Left ventricle myocardium superior (tissue), 1 donor: Measurements from ENCODE around the gene GPR150. TPM values are rescaled to one million over a fixed set of nuclear protein-coding genes. Genes with fewer than 3 reads are reported as not detected.

Source experiments
- ATAC-seq: fragments of 200-7000 bp; cut with Tn5 transposase; one replicate; pipeline ENCODE4 v1.9.1; 2020; ENCODE audit warnings: mild to moderate bottlenecking, moderate library complexity
- DNase-seq: peaks from one replicate; pipeline ENCODE4 v3.0.0-alpha.2; 2020
- intact Hi-C: fragments of 100-400 bp; cut with micrococcal nuclease; formaldehyde crosslinking; loops from one replicate; pipeline ENCODE4 v1.11.0; 2022
- long read RNA-seq: library from polyadenylated mRNA; unstranded; transcript quantifications from one replicate; pipeline ENCODE4 v2.0.0, GENCODE V29; 2021
- total RNA-seq: library from RNA; stranded (reverse); fragmentation: NEBNext Ultra II Directional; extraction: Animal tissue kit (Norgen Biotek cat#: 25700); gene quantifications from one replicate; pipeline ENCODE4 v1.2.1, GENCODE V29; 2021
- donor health status: DM: no; HTN: yes; CAD: no; lungs with severe emphysema.

Gene GPR150
- total RNA-seq, result not detected
- long read RNA-seq, result 0 reads

- peak; percentile 73 for ATAC-seq
- intact Hi-C loops, result no loop called here
- peak; percentile 74 for DNase-seq
Measured at GRCh38 chr5:95620030-95620869, at the start of gene GPR150. GPR150 (plus strand) TSS chr5:95620087; CDS start chr5:95620276, 189 bp downstream.

GRCh38 chr5:95572016-95572415 lies 47.9 kb upstream of the GPR150 start:
- DNase-seq (no peak), ATAC-seq (no peak)
- intact Hi-C loops, result no loop called here

- no peak for ATAC-seq
- intact Hi-C loops, result no loop called here
- DNase-seq, result no peak
Measured at GRCh38 chr5:95581576-95581975, 38.3 kb upstream of the GPR150 start.

- ATAC-seq, result no peak
- no peak for DNase-seq
- intact Hi-C loops, result no loop called here
Measured at GRCh38 chr5:95583992-95584391, 35.9 kb upstream of the GPR150 start.

- no peak for DNase-seq
- ATAC-seq, result no peak
- intact Hi-C loops, result no loop called here
Measured at GRCh38 chr5:95590880-95591279, 29.0 kb upstream of the GPR150 start.

- no peak for ATAC-seq
- no peak for DNase-seq
Measured at GRCh38 chr5:95591490-95591901, 28.4 kb upstream of the GPR150 start.

GRCh38 chr5:95595289-95595931 lies 24.5 kb upstream of the GPR150 start:
- intact Hi-C loops, result no loop called here
- no peak for DNase-seq
- no peak for ATAC-seq

More at GRCh38 chr5:95591490-95591901, 28.4 kb upstream of the GPR150 start:
- intact Hi-C loops, result no loop called here

- DNase-seq (no peak), ATAC-seq (no peak)
- intact Hi-C loops, result no loop called here
Measured at GRCh38 chr5:95599252-95599651, 20.6 kb upstream of the GPR150 start.

- intact Hi-C loops, result no loop called here
- no peak for DNase-seq
- ATAC-seq, result no peak
Measured at GRCh38 chr5:95600557-95600956, 19.3 kb upstream of the GPR150 start.

- DNase-seq (no peak), ATAC-seq (no peak)
- intact Hi-C loops, result no loop called here
Measured at GRCh38 chr5:95605786-95606185, 14.1 kb upstream of the GPR150 start.

- no peak for ATAC-seq
- intact Hi-C loops, result no loop called here
Measured at GRCh38 chr5:95606419-95606818, 13.5 kb upstream of the GPR150 start.

GRCh38 chr5:95609711-95610110 lies 10.2 kb upstream of the GPR150 start:
- DNase-seq (no peak), ATAC-seq (no peak)
- intact Hi-C loops, result no loop called here

More at GRCh38 chr5:95606419-95606818, 13.5 kb upstream of the GPR150 start:
- DNase-seq, result no peak

- DNase-seq (no peak), ATAC-seq (no peak)
- intact Hi-C loops, result no loop called here
Measured at GRCh38 chr5:95610546-95610945, 9.3 kb upstream of the GPR150 start.

- DNase-seq (no peak), ATAC-seq (no peak)
- intact Hi-C loops, result no loop called here
Measured at GRCh38 chr5:95611396-95611795, 8.5 kb upstream of the GPR150 start.

GRCh38 chr5:95613514-95613913 lies 6.4 kb upstream of the GPR150 start:
- DNase-seq (no peak), ATAC-seq (no peak)
- intact Hi-C loops, result no loop called here

- intact Hi-C loops, result no loop called here
- DNase-seq, result no peak
- no peak for ATAC-seq
Measured at GRCh38 chr5:95615164-95615467, 4.8 kb upstream of the GPR150 start.

- intact Hi-C loops, result no loop called here
- ATAC-seq, result no peak
Measured at GRCh38 chr5:95617057-95617456, 2.8 kb upstream of the GPR150 start.

GRCh38 chr5:95619096-95619495 lies 791 bp upstream of the GPR150 start:
- intact Hi-C loops, result no loop called here
- ATAC-seq (no peak), DNase-seq (no peak)

More at GRCh38 chr5:95617057-95617456, 2.8 kb upstream of the GPR150 start:
- DNase-seq, result no peak

- ATAC-seq, result peak; percentile 8
Measured at GRCh38 chr5:95619514-95620029, 315 bp upstream of the GPR150 start.

More at GRCh38 chr5:95619514-95620029, 315 bp upstream of the GPR150 start:
- no peak for DNase-seq
- intact Hi-C loops, result no loop called here
